Stimulated activated CD4-positive, alpha-beta T cell treated with anti-CD3 and anti-CD28 coated beads, Interleukin-12 subunit alpha, Interleukin-12 subunit beta, amount 100 ng/mL, for 4 hours (primary cell): ENCODE data around the gene SH3PXD2B.
"Not testable (repeated sequence)": the region's sequence is repeated elsewhere in the genome, so short reads cannot be mapped to it uniquely, and the experiment has no call there.

Experiments
- DNase-seq: peaks from one replicate; pipeline ENCODE4 v3.0.0-alpha.2; 2020

SH3PXD2B gene

DNA sequence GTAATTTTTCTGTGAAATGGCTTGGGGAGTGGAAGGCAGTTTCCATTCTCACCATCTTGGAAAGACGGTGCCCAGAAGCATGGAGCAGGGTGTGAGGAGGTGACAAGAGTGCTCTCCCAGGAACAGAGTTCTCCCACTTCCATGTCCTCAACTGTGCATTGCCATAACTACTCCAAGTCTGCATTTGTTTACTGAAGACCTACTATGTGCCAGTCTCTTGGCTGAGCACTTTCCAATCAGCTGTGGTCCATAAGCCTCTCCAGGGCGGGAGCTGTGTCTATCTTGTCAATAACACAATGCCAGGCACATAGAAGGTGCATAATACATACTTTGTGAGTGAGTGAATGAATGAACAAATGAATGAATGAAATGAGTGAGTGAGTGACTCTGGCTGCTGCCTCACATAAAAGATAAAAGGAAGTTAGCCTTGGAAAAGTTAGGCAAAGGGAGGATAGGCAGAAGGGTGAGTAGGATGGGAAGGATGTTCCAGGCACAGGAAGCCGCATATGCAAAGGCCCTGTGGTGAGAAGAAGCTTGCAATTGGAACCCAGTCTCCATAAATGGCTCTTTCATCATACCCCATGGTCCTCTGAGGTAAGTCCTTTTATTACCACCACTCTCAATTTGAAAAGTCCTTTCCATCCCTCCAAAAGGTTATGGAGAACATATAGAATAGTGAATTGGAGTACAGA lies 31.3 kb upstream of the SH3PXD2B start:
- no peak for DNase-seq

DNA sequence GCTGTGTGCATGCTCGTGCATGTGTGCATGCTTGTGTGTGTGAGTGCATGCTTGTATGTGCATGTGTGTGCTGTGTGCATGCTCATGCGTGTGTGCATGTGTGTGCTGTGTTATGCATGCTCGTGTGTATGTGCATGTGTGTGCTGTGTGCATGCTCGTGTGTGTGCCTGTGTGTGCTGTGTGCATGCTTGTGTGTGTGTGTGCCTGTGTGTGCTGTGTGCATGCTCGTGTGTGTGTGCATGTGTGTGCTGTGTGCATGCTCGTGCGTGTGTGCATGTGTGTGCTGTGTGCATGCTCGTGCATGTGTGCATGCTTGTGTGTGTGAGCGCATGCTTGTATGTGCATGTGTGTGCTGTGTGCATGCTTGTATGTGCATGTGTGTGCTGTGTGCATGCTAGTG lies 30.3 kb upstream of the SH3PXD2B start:
- DNase-seq, result no peak

DNA sequence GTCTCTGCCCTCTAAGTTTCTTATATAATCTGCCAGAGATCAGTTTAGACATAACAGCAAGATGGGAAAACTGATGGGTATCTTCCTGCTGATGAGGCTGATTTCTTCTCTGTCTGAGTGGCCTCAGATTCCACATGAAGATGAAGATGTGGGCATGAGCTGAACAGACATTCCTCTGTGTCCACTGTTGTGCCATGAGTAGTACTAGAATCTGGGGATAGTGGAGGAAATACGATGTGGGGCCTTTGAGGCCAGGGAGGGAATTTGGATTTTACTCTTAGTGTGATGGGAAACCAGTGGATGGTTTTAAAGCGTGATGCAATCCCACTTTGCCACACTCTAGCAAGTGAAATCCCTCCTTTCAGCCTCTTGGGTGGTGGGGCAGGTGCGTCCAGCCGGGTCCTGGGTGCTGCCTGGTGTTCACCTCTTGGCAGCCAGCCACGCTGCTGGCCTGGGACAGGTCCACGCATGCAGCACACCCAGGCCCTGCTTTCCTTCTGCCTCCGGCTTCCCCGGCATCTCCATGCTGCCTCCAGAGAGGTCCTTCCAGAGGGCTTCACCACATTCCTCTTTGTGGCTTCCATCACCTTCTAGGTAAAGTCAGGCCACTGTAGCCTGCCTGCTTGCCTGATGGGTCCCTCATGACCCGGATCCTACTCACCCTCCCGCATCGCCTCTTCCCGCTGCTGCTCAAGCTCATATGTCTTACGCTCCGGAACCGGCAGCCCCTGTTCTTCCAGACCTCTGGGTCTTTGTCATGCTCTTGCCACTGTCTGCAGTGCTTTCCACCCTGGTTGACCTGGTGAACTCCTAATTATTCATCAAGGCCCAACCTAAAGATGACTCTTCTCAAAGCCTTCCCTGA lies 28.1 kb upstream of the SH3PXD2B start:
- DNase-seq, result no peak

DNA sequence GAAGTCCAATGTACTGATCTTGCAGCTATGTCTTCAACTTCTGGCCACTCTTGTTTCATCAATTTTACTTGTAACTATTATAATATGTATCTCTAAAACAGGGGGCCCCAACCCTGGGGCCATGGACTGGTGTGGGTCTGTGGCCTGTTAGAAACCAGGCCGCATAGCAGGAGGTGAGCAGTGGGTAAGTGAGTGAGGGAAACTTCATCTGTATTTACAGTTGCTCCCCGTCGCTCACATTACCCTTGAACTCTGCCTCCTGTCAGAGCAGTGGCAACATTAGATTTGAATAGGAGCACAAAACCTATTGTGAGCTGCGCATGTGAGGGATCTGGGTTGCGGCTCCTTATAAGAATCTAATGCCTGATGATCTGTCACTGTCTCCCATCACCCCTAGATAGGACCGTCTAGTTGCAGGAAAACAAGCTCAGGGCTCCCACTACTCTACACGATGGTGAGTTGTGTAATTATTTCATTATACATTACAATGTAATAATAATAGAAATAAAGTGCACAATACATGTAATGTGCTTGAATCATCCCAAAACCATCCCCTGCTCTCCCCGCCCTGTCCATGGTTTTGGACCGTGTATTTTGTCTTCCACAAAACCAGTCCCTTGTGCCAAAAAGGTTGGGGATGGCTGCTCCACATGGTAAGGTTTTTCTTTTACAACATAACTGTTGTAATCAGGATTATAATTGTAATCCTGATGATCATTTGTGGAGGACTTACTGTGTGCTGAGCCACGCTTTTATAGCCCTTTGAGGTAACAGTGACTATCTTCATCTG lies 26.9 kb upstream of the SH3PXD2B start:
- no peak for DNase-seq

DNA sequence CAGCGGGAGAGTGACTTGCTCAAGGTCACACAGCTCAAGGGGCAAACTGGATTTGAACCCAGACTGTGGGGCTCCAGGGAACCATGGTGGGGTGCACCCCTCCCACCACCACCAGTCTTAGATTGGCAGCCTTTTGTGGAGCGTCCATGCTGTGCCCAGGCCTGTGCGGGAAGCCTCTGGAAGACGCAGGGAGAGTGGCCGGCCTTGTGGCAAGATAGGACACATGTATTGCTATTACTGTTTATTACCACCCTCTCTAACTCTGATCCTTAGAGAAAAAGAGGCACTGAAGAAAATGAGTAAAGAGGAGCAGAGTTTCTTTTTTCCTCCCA lies 25.4 kb upstream of the SH3PXD2B start:
- no peak for DNase-seq

DNA sequence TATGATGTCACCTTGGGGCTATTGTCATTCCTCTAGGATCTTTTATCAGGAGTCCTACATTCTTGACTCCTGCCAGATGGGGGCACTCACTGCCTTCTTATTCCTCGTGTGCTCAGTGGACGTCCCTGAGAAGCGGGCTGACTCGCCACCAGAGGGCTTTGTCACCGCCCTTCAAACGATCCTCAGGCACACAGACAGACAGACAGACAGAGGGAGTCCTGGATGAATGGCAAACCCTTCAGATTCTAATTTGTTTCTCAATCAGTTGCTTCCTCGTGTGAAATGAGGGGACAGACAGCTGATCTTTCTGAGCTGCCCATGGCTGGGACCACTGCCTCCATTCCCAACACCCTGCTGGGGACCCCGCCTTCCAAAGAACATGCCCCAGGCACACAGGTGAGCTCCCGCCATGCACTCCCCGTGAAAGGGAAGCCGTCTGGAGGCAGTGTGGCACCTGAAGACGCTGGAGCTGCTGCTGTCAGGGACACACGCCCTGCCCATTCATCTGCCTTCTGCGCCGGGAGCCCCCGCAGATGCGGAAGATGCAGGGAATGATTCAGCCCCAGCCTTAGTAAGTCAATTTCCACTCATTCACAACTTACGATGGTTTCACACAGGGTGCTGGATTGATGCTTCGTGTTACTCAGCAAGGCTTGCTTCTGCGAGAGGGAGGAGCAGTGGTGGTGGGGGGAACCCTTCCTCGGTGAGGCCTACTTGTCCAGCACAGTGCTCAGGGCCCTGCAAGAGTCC lies 24.9 kb upstream of the SH3PXD2B start:
- DNase-seq, result peak; percentile 41

DNA sequence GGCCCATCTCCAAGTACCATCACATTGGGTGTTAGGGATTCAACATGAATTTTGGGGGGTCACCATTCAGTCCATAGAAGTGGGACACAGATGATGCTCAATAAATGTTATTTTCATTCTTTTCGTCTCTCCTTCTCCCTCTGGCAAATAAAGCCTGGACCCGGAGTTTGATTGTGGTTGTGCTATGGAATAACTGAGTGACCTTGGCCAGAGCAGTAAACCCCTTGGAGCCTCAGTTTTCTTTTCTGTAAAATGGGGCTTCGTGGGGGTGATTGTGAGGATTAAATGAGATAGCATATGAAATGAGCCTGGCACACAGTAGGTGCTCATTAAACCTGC lies 24.3 kb upstream of the SH3PXD2B start:
- not testable (repeated sequence) for DNase-seq

DNA sequence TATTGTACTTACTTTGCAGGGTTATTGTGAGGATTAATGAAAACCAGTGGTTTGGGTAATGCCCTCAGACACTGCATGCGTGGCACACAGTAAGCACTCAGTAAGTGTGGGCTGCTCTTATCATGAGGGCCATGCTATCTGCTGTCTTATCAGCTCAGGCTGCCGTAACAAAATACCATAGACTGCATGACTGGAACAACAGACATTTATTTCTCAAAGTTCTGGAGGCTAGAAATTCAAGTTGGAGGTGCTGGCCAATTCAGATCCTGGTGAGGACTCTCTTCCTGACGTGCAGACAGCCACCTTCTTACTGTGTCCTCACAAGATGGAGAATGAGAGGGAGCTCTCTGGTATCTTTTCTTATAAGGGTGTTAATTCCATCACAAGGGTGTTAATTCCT lies 23.9 kb upstream of the SH3PXD2B start:
- DNase-seq, result no peak

DNA sequence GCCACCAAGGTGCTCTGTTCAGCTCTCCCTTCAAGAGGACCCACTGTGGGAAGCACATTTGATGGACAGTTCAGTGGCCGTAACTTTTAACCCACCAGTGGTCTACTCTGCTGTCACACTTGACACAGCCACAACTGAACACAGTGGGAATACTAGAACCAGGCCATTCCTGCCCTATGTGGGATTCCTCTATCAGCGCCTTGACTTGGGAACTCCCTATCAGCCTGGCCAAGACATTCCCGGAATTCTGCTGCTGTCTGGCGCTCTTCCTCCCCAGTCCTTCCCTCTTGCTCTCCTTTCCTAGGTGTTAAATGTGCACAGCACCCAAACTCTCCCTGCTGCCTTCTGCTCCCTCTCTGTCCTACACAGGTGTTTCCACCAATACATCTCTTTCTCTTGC lies 23.1 kb upstream of the SH3PXD2B start:
- DNase-seq, result no peak

DNA sequence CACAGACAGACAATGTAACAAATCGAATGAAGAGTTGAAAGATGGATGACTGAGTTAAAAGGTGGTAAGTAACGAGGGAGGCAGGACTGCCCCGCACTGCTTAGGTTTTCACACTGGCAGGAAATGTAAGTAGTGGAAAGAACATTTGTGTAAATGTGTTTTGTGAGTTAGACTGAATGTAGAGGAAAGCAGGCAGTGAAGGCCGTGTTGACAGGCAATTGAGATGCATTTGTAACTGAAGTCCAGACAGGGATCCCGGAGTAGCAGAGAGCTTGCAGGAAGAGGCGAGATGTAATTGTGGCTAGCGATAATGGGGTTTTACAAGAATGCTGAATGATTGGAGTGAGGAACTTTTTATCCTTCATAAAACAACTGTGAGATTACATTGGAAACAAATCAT lies 20.0 kb upstream of the SH3PXD2B start:
- DNase-seq, result no peak

DNA sequence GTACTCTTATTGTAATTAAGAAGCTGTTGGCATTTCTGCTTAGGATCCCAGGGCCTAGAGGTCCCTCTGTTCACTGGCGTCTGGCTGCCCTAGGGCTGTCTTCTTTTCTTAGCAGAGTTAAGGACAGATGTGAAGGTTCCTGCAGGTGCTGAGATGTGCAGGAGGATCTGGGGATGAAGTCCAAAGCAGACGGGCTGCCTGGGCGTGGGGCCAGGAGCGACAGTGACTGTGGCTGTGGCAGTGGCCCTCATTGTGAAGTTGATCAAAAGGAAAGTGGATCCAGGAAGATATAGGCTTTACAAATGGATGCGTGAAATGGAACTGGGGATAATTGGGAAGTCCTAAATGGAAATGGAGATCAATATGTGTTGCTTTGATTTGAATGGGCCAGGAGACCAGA lies 19.1 kb upstream of the SH3PXD2B start:
- DNase-seq, result no peak

DNA sequence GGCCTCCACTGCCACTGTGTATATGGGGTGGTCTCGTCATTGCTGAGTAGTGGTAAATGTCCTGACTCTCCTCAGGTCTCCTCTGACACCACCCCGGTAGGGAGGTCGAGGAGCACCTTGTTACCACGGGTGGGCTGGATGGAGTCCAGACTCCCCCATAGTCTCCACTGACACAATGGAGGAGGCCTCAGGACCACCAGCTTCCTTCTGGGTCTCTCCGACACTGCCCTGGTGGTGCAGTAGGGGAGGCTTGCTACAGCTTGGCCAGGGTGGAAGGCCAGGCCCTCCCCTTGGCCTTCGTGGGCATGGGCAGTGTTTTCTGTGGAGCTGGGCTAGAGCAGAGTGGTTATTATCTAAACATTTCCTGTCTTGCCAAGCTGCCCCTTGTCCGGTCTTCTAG lies 15.4 kb upstream of the SH3PXD2B start:
- no peak for DNase-seq

DNA sequence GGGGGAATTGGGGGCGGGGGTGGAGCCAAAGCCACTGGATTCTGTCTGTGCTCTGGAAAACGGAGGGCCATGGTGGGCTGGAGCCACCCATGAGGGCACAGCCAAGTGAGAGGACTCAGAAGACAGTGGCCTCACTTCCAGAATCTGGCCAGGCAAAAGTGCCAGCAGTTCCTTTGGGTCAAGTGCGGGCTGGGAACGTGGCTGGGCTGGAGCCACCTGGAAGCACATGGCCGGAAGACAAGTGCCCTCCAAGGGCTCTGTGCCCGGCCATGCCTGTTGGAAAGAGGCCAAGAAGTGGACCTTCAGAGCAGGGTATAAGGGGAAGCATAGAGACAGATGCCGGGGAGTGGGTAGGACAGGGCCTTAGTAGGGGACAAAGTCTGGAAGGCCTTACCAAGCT lies 11.7 kb upstream of the SH3PXD2B start:
- no peak for DNase-seq

DNA sequence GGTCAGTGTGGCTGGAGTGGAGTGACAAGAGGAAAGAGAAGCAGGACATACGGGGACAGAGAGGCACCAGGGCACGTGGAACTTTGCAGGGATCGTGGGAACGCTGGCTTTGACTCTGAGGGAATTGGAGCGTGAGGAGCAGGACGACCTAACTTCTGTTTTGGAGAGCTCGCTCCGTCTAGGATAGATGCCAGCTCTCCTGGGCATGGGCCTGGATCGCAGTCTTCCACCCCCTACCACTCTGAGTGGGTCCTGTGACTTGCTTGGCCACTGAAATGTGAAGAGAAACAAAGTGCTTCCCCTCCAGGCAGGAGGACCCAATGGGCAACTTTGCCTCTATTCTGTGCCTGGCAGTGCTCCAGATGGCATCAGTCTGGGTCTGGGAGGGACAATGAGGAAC lies 8.7 kb upstream of the SH3PXD2B start:
- no peak for DNase-seq

DNA sequence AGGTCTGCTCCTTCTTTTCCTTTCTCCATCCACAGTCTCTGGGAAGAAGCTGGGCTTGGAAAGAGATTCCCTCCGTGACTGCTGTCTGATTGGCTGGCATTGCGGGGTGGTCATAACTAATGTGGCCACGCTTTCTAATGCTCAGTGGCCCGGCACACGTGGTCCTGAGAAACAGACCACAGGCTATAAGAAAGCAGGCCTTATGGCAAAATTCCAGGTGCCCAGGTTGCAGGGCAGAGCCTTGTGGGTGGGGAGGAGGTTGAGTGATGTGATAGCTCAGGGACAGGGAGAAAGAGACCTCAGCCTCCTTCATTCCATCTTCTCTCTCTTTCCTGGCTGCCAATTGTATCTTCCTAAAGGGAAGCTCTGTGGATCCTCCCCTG lies 5.4 kb upstream of the SH3PXD2B start:
- DNase-seq, result no peak

DNA sequence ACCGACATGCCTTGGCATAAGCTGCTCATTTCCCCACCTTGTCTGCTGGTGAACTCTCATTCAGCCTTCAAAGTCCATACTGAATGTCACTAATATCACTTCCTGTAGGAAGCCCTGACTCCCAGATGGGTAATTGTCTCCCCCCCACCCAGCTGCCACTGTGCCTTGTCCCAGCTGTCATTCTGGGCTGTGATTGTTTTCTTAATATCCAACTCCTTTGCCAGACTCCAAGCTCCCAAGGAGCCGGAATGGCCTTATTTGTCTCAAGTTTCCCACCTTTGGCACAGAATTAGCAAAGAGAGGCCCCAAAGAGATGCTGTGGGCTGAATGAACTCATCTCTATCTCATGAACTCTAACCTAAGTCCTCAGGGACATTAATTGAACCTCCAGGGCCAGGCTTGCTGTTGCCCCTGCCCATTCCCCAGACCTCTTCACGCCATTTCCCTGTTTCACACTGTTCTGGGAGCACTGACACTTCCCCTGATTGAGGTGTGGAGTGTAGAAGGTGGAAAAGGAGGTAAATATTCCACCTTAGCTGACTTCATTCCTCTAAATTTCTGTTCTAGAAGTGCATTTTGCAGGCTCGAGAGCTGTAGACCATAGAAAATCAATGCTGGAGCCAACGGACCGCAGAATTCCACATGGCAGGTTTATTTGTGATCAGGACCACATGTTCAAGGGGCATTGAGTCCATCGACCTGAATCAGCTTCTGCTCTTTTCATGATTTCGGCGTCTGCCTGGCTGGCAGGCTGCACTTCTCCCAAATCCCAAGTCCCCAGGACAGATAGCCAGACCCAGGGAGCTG lies 4.9 kb upstream of the SH3PXD2B start:
- no peak for DNase-seq

DNA sequence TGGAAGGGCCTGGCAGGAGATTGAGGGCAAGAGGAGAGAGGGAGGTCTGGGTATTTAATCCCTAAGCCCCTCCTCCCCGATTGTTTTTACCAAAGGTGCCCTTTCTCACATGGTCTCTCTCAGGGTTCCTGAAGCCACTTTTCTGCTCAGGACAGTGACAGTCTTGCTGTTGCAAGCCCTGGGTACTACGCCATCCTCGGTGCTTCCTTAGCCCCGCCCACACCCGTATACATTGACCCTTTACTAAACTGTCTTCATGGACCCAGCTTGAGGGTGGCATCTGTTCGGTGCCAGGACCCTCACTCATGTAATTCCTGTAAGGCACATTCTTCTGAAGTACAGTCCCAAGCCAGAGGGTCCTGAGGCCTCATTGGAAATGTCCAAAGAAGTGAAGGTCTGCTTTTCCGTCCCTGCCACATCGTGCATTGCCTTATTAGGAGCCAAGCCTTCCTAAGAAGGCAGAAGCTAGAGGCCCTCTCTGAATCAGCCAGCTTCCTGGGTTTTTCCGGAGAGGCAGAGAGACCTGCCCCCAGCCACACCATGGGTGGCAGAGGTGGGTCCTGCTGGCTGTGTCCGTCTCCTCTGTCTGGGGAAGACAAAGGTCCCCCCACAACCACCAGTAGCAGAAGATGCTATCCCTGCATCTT lies 1.9 kb upstream of the SH3PXD2B start:
- DNase-seq, result no peak

DNA sequence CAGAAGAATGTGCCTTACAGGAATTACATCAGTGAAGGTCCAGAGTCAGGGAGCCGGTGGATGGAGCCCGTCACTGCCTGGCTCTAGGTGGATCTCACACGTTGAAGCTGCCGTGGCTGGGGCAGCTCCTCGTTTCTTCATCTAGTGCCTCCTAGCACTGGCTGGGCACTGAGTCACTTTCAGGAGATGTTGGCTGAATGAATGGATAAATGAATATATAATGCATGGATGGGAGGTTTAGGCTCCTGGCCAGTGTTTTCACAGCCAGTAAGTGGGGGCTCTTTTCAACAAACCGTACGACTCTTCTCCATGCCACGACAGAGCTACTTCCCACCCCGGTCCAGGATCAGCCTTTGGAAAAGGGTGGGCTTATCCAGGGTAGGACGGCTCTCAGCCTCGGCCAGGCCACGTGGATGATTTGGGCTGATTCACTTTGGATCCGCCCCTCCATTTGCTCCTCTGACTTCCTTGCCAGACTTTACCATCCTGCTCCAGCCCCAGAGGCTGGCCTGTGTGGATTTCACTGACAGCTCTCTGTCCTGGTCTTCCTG lies 1.3 kb upstream of the SH3PXD2B start:
- no peak for DNase-seq

DNA sequence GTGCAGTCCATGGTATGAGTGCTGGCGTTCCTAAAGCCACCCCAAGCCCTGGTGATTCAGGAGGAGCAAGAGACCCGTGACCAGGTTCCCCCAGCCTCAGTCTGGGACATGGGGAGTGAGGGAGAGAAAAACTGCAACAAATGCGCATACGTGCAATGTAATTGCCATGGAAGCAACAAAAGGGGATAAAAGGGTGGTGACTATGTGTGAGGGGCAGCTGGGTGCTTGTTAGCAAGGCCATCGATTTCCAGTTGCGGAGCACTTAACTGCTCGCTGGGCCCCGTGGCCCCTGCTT lies 709 bp upstream of the SH3PXD2B start:
- no peak for DNase-seq

DNA sequence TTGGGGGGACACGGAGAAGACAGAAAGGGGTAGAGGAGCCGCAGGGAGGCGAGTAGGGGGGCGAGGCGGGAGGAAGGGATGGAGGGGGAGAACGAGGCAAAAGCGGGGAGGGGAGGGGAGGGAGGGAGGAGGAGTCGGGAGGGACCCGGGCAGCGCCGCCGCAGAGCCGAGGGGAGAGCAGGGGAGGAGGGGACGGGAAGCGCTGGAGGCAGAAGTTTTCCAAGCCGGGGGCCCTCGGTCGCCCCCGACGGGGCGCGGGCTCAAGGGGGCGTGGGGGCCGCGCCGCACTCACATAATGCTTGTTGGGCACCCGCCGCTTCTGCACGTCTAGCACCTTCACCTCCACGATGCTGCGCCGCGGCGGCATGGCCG lies 353 bp downstream of the SH3PXD2B start:
- DNase-seq, result no peak

DNA sequence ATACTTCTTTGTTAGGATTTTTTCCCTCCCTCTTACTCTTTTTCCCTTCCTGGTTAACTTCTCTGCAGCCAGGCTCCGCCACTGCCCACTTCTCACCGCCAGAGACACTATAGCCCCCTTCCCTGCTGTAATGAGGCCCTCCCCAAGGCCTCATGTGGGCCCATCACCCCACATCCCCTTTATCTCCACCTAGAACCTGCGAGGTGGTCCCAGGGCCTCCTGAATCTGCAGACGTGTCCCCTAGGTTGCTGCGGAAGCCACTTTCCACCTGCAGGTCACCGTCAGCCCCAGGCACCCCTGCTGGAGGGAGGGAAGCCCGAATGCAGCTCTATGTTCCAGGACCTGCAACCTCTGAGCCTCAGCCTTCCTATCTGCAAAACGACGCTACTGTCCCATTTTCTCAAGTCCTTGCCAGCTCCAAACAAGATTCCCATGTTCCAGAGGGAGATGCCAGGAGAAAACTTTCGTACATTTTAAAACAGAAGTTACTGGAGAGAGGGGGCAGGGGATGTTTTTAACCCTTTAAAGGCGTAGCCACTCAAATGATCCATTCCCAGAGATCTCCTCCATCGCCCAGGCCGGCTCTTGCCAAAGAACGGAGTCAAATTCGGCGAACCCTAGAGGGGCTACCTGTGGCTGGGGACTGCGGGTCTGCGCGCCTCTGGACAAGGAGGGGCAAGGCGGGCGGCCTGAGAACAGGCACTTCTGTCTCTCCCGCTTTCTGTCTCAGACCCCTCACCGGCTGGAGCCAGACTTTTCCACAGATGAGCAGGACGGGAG lies 929 bp downstream of the SH3PXD2B start:
- DNase-seq, result no peak
